Panc1 (cell line): ENCODE results near the gene CACNA1B.

ENCODE experiments used
- SIN3A ChIP-seq: IDR thresholded peaks from 2 replicates; pipeline ENCODE4 v1.6.1; 2012; ENCODE audit warnings: low read depth, mild to moderate bottlenecking, low read length, moderate library complexity, borderline replicate concordance; ENCODE audit not compliant: insufficient read depth
- TF ChIP-seq, protein P1 (sequence below): fragments of 450-650 bp; IDR thresholded peaks from 2 replicates; pipeline ENCODE4 v1.5.1; 2017; ENCODE audit warnings: mild to moderate bottlenecking

DNA sequence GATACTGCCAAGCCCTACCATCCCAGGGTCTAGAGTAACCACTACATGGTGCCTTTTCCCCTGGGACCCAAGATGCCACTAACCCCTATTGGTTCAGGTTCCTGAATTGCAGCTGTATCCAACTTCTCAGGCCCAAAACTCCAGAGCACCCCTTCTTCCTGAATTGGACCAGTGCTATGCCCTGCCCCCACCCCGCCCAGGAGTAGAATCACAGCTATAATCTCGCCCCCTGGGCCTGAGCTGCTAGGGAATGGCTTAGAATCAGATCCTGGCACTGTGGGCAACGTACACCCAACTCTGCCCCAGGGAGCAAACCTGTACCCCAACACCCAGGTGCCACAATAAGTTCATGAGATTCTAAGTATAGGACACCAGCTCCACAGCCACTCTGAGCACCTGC is 206.3 kb downstream of the CACNA1B start:
- TF ChIP-seq, protein P1, sequence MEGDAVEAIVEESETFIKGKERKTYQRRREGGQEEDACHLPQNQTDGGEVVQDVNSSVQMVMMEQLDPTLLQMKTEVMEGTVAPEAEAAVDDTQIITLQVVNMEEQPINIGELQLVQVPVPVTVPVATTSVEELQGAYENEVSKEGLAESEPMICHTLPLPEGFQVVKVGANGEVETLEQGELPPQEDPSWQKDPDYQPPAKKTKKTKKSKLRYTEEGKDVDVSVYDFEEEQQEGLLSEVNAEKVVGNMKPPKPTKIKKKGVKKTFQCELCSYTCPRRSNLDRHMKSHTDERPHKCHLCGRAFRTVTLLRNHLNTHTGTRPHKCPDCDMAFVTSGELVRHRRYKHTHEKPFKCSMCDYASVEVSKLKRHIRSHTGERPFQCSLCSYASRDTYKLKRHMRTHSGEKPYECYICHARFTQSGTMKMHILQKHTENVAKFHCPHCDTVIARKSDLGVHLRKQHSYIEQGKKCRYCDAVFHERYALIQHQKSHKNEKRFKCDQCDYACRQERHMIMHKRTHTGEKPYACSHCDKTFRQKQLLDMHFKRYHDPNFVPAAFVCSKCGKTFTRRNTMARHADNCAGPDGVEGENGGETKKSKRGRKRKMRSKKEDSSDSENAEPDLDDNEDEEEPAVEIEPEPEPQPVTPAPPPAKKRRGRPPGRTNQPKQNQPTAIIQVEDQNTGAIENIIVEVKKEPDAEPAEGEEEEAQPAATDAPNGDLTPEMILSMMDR, result no peak
- no peak for TF ChIP-seq SIN3A
